ENCODE measurements around the gene TXNDC8.
A peak's percentile ranks its signal among the peaks of the same experiment; 100 is the strongest.
"Not testable (repeated sequence)": the region's sequence is repeated elsewhere in the genome, so short reads cannot be mapped to it uniquely, and the experiment has no call there.

TXNDC8 gene

DNA sequence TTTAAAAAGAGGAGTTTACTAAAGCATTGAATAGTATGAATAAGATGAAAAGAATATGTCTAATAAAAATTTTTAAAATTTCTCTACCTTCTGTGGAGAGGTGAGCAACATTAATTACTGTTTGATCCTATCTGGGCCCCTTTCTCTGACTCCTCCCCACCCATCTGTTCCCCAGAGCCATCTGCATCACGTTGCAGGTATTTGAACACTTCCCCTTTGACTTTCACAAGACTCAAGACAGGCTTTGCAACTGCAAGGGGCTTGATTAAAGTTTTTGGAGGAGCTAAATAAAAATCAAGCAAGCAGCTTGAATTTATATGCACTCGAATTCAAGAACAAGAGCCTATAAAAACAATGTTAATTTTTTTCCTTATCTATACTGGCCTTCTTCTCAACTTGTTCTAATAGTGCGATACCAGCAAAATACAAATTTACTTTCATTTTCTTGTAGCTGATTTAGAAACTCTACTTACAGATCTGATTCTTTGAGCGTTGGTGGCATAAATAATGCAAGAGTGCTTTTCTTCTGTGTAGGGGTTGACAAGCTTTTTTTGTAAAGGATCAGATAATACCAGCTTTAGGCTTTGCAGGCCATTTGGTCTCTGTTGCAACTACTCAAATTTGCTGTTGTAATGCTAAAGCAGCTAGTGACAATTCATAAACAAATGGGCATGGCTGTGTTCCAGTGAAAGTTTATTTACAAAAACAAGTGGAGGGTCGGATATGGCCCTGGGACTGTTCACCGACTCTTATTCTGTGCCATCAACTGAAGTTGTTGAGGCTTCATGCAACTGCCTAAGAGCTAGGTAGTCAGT is 21.2 kb downstream of the TXNDC8 start:
- ATAC-seq (replicated peaks) (peak; percentile 96 to 97), DNase-seq (no peak)
- H3K27ac Mint-ChIP-seq, result peak overlapping the region; percentile 72
- no peaks in the 10 kb centered on the region for H3K27me3 Mint-ChIP-seq
- peaks cover 6 to 11% of the 10 kb centered on the region in 2 donors for H3K4me1 Mint-ChIP-seq
- H3K4me3 Mint-ChIP-seq, result peak overlapping the region; percentile 69 to 75
- peaks cover 2 to 4% of the 10 kb centered on the region in 2 donors for H3K9me3 Mint-ChIP-seq
- H3K36me3 Mint-ChIP-seq, result no peaks in the 10 kb centered on the region

DNA sequence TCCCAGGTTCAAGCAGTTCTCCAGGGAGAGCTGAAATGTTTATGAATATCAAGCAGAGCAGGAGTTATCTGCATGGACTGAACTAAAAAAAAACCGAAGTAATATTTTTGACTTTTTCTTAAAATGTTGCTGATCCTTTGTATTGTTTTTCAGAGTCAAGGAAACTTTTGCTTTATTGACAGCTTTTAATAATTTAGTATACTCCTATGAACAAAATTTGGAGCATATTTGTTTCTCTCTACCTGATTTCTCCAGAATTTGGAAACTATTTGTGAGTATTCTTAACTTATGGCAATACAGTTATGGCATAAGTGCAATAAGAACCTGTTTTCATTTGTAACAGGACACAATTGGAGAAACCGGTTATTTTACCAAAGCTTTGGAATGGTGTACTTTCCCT is 25.7 kb downstream of the TXNDC8 start:
- H3K36me3 Mint-ChIP-seq, H3K27me3 Mint-ChIP-seq: not testable (repeated sequence)

DNA sequence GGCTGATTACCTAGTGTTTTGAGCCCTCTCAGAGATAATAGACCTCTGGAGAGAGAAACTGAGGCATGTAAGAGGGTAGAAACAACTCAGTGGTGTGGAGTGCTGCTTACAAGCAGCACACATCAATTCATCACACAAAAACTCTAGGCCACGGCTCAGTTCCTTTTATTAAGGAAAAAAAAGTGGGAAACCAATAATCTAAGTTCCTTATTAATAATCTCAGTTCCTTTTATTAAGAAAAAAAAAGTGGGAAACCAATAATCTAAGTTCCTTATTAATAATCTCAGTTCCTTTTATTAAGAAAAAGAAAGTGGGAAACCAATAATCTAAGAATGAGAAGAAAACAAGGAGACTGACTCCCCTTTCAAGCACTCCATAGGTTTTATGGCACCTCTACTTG is 28.0 kb downstream of the TXNDC8 start:
- peaks cover 2 to 4% of the 10 kb centered on the region in 2 donors for H3K9me3 Mint-ChIP-seq
- no peak overlapping the region for H3K4me3 Mint-ChIP-seq
- H3K27me3 Mint-ChIP-seq, result no peaks in the 10 kb centered on the region
- no peaks in the 10 kb centered on the region for H3K36me3 Mint-ChIP-seq
- ATAC-seq (replicated peaks) (no peak), DNase-seq (no peak)
- no peak overlapping the region for H3K27ac Mint-ChIP-seq
- peaks cover 7 to 8% of the 10 kb centered on the region in 2 donors for H3K4me1 Mint-ChIP-seq

More for the DNA sequence above, 25.7 kb downstream of the TXNDC8 start:
- not testable (repeated sequence) for H3K9me3 Mint-ChIP-seq; H3K27ac Mint-ChIP-seq; DNase-seq; H3K4me3 Mint-ChIP-seq; ATAC-seq (replicated peaks)
- peaks cover 14 to 17% of the 10 kb centered on the region in 2 donors for H3K4me1 Mint-ChIP-seq

DNA sequence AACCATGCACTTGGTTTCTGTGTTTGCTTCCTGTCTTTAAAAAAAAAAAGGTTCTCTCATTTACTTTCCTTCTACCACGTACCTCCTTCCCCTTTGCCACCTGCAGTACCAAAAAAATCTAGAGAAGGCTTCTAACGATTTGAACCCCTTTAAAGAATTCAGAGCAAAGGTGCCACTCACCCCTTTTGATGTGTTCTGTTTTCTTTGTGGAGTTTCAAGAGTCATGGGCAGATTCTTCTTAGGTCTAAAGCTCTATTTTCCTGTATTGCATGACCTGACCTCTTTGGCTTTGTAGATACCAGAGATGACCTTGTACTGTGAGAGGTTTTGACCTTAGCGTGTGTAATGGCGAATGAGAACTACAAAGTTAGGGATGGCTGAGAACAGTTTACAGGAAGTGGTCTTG is 29.0 kb downstream of the TXNDC8 start:
- Mint-ChIP-seq H3K4me3 (no peak overlapping the region), H3K27ac (no peak overlapping the region), H3K4me1 (peaks cover 7 to 8% of the 10 kb centered on the region in 2 donors), H3K9me3 (peaks cover 0 to 2% of the 10 kb centered on the region in 2 donors), H3K27me3 (no peaks in the 10 kb centered on the region), H3K36me3 (no peaks in the 10 kb centered on the region)
- no peak for DNase-seq
- ATAC-seq (replicated peaks), result peak in 1 of 2 donors; percentile 33

DNA sequence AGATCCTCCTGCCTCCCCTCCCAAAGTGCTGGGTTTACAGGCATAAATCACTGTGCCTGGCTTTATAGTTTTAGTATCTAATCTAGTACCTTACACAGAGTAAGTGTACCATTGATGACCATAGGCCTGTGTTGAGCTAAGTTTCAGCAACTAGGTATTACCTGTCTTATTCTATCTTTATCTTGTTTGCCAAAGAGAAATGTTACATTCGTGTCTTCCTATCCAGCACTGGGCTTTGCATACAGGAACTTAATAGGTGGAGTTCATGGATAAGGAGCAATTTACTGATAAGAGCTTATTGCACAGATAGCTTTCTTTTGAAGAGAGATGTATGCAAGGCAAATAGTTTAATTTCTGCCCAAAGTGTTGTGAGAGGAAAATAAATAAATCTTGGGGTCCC is 30.5 kb downstream of the TXNDC8 start:
- no peak overlapping the region for H3K4me3 Mint-ChIP-seq
- H3K36me3 Mint-ChIP-seq, result no peaks in the 10 kb centered on the region
- DNase-seq (no peak), ATAC-seq (replicated peaks) (no peak)
- H3K4me1 Mint-ChIP-seq, result peaks cover 7 to 8% of the 10 kb centered on the region in 2 donors
- H3K9me3 Mint-ChIP-seq, result no peaks in the 10 kb centered on the region
- no peaks in the 10 kb centered on the region for H3K27me3 Mint-ChIP-seq
- H3K27ac Mint-ChIP-seq, result no peak overlapping the region

- no peak for DNase-seq
- Mint-ChIP-seq H3K27ac (no peak overlapping the region), H3K4me3 (no peak overlapping the region), H3K36me3 (no peaks in the 10 kb centered on the region), H3K27me3 (no peaks in the 10 kb centered on the region), H3K4me1 (no peaks in the 10 kb centered on the region), H3K9me3 (no peaks in the 10 kb centered on the region)
- ATAC-seq (replicated peaks), result no peak
Observed at GRCh38 chr9:110303133-110303532, 34.5 kb downstream of the TXNDC8 start.

GRCh38 chr9:110298043-110298605 is 39.5 kb downstream of the TXNDC8 start:
- H3K27ac Mint-ChIP-seq, result no peak overlapping the region

DNA sequence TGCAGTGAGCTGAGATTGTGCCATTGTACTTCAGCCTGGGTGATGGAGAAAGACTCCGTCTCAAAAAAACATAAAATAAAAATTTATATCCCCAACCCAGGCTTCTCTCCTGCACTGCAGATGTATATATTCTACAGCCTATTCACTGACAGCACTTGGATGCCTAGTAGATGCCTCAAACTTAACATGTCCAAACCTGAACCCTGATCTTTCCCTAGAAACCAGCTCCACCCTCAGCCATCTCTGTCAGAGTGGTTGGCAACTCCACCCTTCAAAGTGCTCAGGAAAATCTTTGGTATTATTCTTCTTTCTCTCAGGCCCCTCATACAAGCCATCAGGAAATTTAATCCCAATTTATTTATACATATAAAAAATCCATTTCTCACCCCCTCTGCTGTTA is 44.4 kb downstream of the TXNDC8 start:
- no peak for ATAC-seq (replicated peaks)
- Mint-ChIP-seq H3K9me3 (no peaks in the 10 kb centered on the region), H3K27me3 (peaks cover 0 to 4% of the 10 kb centered on the region in 2 donors), H3K36me3 (no peaks in the 10 kb centered on the region), H3K27ac (no peak overlapping the region), H3K4me3 (no peak overlapping the region), H3K4me1 (no peaks in the 10 kb centered on the region)
- no peak for DNase-seq

More at GRCh38 chr9:110298043-110298605, 39.5 kb downstream of the TXNDC8 start:
- peaks cover 0 to 4% of the 10 kb centered on the region in 2 donors for H3K27me3 Mint-ChIP-seq
- no peaks in the 10 kb centered on the region for H3K9me3 Mint-ChIP-seq
- DNase-seq (no peak), ATAC-seq (replicated peaks) (no peak)
- no peaks in the 10 kb centered on the region for H3K4me1 Mint-ChIP-seq
- no peaks in the 10 kb centered on the region for H3K36me3 Mint-ChIP-seq
- no peak overlapping the region for H3K4me3 Mint-ChIP-seq

DNA sequence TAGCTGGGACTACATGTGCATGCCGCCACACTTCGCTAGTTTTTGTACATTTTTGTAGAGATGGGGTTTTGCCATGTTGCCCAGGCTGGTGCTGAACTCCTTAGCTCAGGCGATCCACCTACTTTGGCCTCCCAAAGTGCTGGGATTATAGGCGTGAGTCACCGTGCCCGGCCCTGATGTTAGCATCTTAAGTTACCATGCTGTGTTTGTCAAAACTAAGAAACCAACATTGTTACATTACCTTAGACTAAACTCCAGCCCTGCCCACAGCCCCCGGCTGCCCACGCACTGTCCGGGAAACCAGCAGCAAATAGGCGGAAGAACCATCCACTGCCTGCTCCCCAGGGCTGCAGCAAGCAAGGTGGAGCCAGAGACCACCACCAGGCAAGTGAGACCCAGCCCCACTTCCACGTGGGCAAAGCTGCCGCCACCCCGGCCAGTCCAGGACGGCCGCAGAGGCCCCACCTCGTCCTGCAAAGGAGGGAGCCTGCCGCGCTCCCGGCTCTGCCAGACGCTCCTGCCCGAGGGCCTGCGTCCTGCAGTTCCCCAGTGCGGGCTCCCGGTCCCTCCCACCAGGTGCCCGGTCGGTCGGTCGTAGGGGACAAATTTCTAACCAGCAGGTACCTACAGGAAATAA is 45.6 kb downstream of the TXNDC8 start:
- H3K4me1 Mint-ChIP-seq, result no peaks in the 10 kb centered on the region
- no peaks in the 10 kb centered on the region for H3K9me3 Mint-ChIP-seq
- DNase-seq (no peak), ATAC-seq (replicated peaks) (no peak)
- H3K27me3 Mint-ChIP-seq, result peaks cover 0 to 4% of the 10 kb centered on the region in 2 donors
- no peak overlapping the region for H3K4me3 Mint-ChIP-seq
- no peaks in the 10 kb centered on the region for H3K36me3 Mint-ChIP-seq
- H3K27ac Mint-ChIP-seq, result no peak overlapping the region

DNA sequence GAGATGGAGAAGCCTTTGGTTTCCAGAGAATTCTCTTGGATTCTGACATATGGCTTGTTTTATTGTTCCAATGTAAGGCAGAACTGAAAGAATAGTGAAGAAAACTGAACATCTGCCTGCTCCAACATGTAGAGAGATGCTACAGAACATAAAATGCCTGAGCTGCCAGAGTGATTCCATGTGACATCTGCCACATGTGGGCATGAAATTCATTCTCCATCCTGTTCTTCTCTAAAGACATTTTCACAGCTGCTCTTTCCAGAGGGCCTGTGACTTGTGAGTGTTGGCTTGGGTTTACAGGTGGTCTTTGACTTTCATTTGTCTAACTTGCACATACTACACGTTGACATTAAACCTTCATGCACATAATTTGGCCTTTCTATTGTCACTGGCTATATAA is 47.7 kb downstream of the TXNDC8 start:
- Mint-ChIP-seq H3K4me1 (no peaks in the 10 kb centered on the region), H3K27me3 (peaks cover 0 to 4% of the 10 kb centered on the region in 2 donors)

DNA sequence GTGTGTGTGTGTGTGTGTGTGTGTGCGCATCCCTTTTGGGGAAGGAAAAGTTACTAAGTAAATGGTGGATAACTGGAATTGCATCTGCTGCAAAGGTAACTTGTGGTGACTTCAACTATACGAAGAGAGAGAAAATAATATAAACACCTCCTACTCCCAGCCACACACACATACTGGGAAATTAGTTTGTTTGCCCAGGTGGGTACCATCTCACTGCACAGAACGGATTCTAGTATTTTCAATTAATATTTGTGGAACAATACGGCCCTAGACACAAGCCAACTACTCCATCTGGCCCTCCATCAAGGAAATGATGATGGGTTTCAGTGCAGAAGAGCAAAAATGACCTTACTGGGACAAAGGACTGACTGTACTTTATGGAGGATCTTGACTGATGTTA is 49.2 kb downstream of the TXNDC8 start:
- Mint-ChIP-seq H3K27ac (no peak overlapping the region), H3K4me3 (no peak overlapping the region), H3K36me3 (no peaks in the 10 kb centered on the region), H3K9me3 (no peaks in the 10 kb centered on the region), H3K27me3 (peaks cover 0 to 4% of the 10 kb centered on the region in 2 donors), H3K4me1 (no peaks in the 10 kb centered on the region)
- ATAC-seq (replicated peaks) (no peak), DNase-seq (no peak)

More for the DNA sequence above, 47.7 kb downstream of the TXNDC8 start:
- no peak for DNase-seq
- Mint-ChIP-seq H3K4me3 (no peak overlapping the region), H3K36me3 (no peaks in the 10 kb centered on the region), H3K9me3 (no peaks in the 10 kb centered on the region), H3K27ac (no peak overlapping the region)
- no peak for ATAC-seq (replicated peaks)

GRCh38 chr9:110287289-110287680 is 50.4 kb downstream of the TXNDC8 start:
- Mint-ChIP-seq H3K4me3 (no peak overlapping the region), H3K9me3 (no peaks in the 10 kb centered on the region), H3K27me3 (peaks cover 0 to 6% of the 10 kb centered on the region in 2 donors), H3K36me3 (no peaks in the 10 kb centered on the region), H3K27ac (no peak overlapping the region), H3K4me1 (no peaks in the 10 kb centered on the region)
- ATAC-seq (replicated peaks), result no peak
- no peak for DNase-seq

DNA sequence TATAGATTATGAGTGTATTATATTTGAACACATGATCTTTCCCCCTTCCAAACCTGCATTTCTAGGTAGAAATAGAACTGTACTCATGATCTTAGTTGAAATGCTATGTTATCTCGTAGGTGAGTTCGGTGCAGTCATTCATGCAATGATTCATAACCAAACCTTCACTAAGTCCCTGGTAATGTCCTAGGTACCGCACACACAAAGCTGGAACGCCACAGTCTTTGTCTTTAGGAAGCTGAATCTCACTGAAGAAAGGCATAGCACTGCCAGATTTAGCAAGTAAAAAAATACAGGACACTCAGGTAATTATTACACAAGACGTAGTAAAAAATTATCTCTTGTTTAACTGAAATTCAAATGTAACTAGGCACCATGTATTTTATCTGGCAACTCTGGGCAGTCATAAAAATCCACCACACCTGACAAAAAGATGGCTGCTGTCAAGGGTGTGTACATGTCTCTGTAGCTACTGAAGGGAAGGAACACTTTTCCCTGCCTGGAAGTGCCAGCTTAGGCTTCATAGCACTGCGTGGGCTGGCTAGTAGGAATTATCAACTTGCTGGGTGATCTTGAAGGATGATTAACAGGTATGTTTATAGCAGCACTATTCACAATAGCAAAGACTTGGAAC is 53.3 kb downstream of the TXNDC8 start:
- Mint-ChIP-seq H3K36me3 (no peaks in the 10 kb centered on the region), H3K4me1 (no peaks in the 10 kb centered on the region), H3K4me3 (no peak overlapping the region), H3K27ac (no peak overlapping the region), H3K27me3 (peaks cover 0 to 7% of the 10 kb centered on the region in 2 donors), H3K9me3 (no peaks in the 10 kb centered on the region)
- ATAC-seq (replicated peaks), result no peak
- DNase-seq, result no peak

GRCh38 chr9:110283751-110284150 is 53.9 kb downstream of the TXNDC8 start:
- Mint-ChIP-seq H3K36me3 (no peaks in the 10 kb centered on the region), H3K4me3 (no peak overlapping the region), H3K9me3 (no peaks in the 10 kb centered on the region), H3K27me3 (peaks cover 0 to 7% of the 10 kb centered on the region in 2 donors), H3K4me1 (no peaks in the 10 kb centered on the region), H3K27ac (no peak overlapping the region)
- ATAC-seq (replicated peaks) (no peak), DNase-seq (no peak)
